RWPE2 (cell line): ENCODE results near the gene MEG3.

Source experiments
- ATAC-seq: fragments of 200-7000 bp; cut with Tn5 transposase; 3 replicates; pipeline ENCODE4 v1.9.1; 2021; ENCODE audit warnings: low read depth
- DNase-seq: peaks from one replicate; pipeline ENCODE4 v3.0.0-alpha.2; 2020; ENCODE audit warnings: low spot score
- H3K27ac ChIP-seq: fragments of 450-650 bp; 2 replicates; pipeline ENCODE4 v1.5.1; 2017; ENCODE audit warnings: mild to moderate bottlenecking; ENCODE audit not compliant: poor library complexity, severe bottlenecking
- H3K27me3 ChIP-seq: fragments of 250-450 bp; sonication (Bioruptor Pico); 2 replicates; pipeline ENCODE4 v1.5.1; 2021; ENCODE audit warnings: mild to moderate bottlenecking, moderate library complexity; ENCODE audit not compliant: insufficient read depth, poor library complexity, severe bottlenecking
- H3K36me3 ChIP-seq: fragments of 250-450 bp; sonication (Bioruptor Pico); 2 replicates; pipeline ENCODE4 v1.5.1; 2020; ENCODE audit warnings: low read depth, mild to moderate bottlenecking, moderate library complexity
- H3K4me1 ChIP-seq: fragments of 250-450 bp; sonication (Bioruptor Pico); 2 replicates; pipeline ENCODE4 v1.5.1; 2021; ENCODE audit warnings: mild to moderate bottlenecking, moderate library complexity; ENCODE audit not compliant: insufficient read depth, poor library complexity, severe bottlenecking
- H3K4me3 ChIP-seq: fragments of 250-450 bp; sonication (Bioruptor Pico); 2 replicates; pipeline ENCODE4 v1.5.1; 2021; ENCODE audit warnings: mild to moderate bottlenecking, moderate library complexity; ENCODE audit not compliant: severe bottlenecking
- H3K9me3 ChIP-seq: fragments of 250-450 bp; sonication (Bioruptor Pico); 2 replicates; pipeline ENCODE4 v1.5.1; 2021; ENCODE audit warnings: mild to moderate bottlenecking, moderate library complexity; ENCODE audit not compliant: severe bottlenecking
- CTCF ChIP-seq: fragments of 450-650 bp; IDR thresholded peaks from one replicate; pipeline ENCODE4 v1.5.1; 2017; ENCODE audit warnings: mild to moderate bottlenecking, moderate library complexity; ENCODE audit not compliant: poor library complexity, severe bottlenecking

MEG3 gene

GRCh38 chr14:100828031-100828769, 2.3 kb downstream of the MEG3 start:
- Histone ChIP-seq H3K27ac (no peak overlapping the region), H3K4me3 (peak overlapping the region; percentile 45), H3K4me1 (peaks cover 2% of the 10 kb centered on the region), H3K9me3 (peaks cover 1% of the 10 kb centered on the region), H3K36me3 (peaks cover 20% of the 10 kb centered on the region), H3K27me3 (no peaks in the 10 kb centered on the region)
- TF ChIP-seq CTCF, result peak; percentile 62
- no peak for DNase-seq
- peak; percentile 71 for ATAC-seq

GRCh38 chr14:100830681-100831080, 4.8 kb downstream of the MEG3 start:
- Histone ChIP-seq H3K4me3 (no peak overlapping the region), H3K27ac (no peak overlapping the region), H3K36me3 (peaks cover 26% of the 10 kb centered on the region), H3K4me1 (no peaks in the 10 kb centered on the region), H3K27me3 (no peaks in the 10 kb centered on the region), H3K9me3 (peaks cover 1% of the 10 kb centered on the region)
- ATAC-seq (no peak), DNase-seq (no peak)
- no peak for TF ChIP-seq CTCF

- TF ChIP-seq CTCF, result no peak
- Histone ChIP-seq H3K27me3 (no peaks in the 10 kb centered on the region), H3K36me3 (peaks cover 37% of the 10 kb centered on the region), H3K27ac (no peak overlapping the region), H3K4me3 (no peak overlapping the region), H3K9me3 (no peaks in the 10 kb centered on the region), H3K4me1 (no peaks in the 10 kb centered on the region)
- no peak for DNase-seq
- no peak for ATAC-seq
These were observed 6.5 kb downstream of the MEG3 start for GRCh38 chr14:100832311-100832960.

GRCh38 chr14:100834082-100834793, 8.3 kb downstream of the MEG3 start:
- ATAC-seq (no peak), DNase-seq (no peak)
- Histone ChIP-seq H3K36me3 (peaks cover 34% of the 10 kb centered on the region), H3K27me3 (no peaks in the 10 kb centered on the region), H3K9me3 (no peaks in the 10 kb centered on the region), H3K4me3 (no peak overlapping the region), H3K4me1 (no peaks in the 10 kb centered on the region), H3K27ac (no peak overlapping the region)
- no peak for TF ChIP-seq CTCF
